Pancreas (tissue), 10 donors: ENCODE results near the gene MAD1L1. TPM values are rescaled to one million over a fixed set of nuclear protein-coding genes. Genes with fewer than 3 reads are reported as not detected.

Source experiments
- ATAC-seq, 4 donors: fragments of 200-7000 bp; cut with Tn5 transposase; one replicate each; pipeline versions ENCODE4 v1.8.0 to v1.9.1; 2020; ENCODE audit warnings: mild to moderate bottlenecking in 4 of 4, moderate library complexity in 4 of 4
- DNase-seq, 6 donors: peaks; one replicate each; pipeline ENCODE4 v3.0.0-alpha.2; 2020
- FAIRE-seq: peaks from 2 replicates; lab custom pipeline; 2012; peaks lifted over from hg19 to GRCh38; lab: Jason Lieb, UNC
- H3K27ac ChIP-seq, 4 donors: fragments of 200-600 bp; sonication (generic); 1 replicate in 3 of 4; 2 replicates in 1 of 4; pipeline versions ENCODE4 v1.5.0 to v1.8.0; 2020
- H3K27me3 ChIP-seq, 4 donors: fragments of 200-600 bp; one replicate each; pipeline ENCODE4 v1.8.0; 2021
- H3K36me3 ChIP-seq, 3 donors: fragments of 200-600 bp; sonication (generic) in 1 of 3; one replicate each; pipeline versions ENCODE4 v1.5.0 to v1.8.0; 2020 to 2021
- H3K4me1 ChIP-seq, 3 donors: fragments of 200-600 bp; one replicate each; pipeline ENCODE4 v1.8.0; 2021
- H3K4me3 ChIP-seq, 4 donors: fragments of 200-600 bp; sonication (generic) in 2 of 4; one replicate each; pipeline versions ENCODE4 v1.5.0 to v1.8.0; 2020 to 2021
- H3K9me3 ChIP-seq, 4 donors: fragments of 200-600 bp; one replicate each; pipeline ENCODE4 v1.8.0; 2021
- CTCF ChIP-seq, 4 donors: fragments of 200-600 bp; sonication (generic) in 3 of 4; IDR thresholded peaks; one replicate each; pipeline versions ENCODE4 v1.5.0 to v1.8.0; 2021; ENCODE audit warnings: antibody characterized with exemption in 4 of 4
- WGBS, 2 donors: extraction: QIAGEN DNeasy Blood & Tissue Kit; methylation state at CpG; one replicate each; pipeline ENCODE4 v1.1.7; 2013; 5-methylcytosine and 5-hydroxymethylcytosine counted together
- intact Hi-C, 3 donors: fragments of 100-400 bp; cut with DNase I; formaldehyde crosslinking; loops; one replicate each; pipeline versions ENCODE4 v1.11.1 to v1.14.2; 2022
- polyA plus RNA-seq, 2 donors: library from polyadenylated mRNA; stranded (reverse); fragments of 200-250 nt; gene quantifications; one replicate each; pipeline ENCODE4 v1.2.3, GENCODE V29; 2013
- total RNA-seq, 6 donors: library from RNA; stranded (reverse); fragmentation: NEBNext Ultra II Directional in 4 of 6; extraction: Animal tissue kit (Norgen Biotek cat#: 25700) in 4 of 6; gene quantifications; one replicate each; pipeline versions ENCODE4 v1.2.1 to v1.2.4, GENCODE V29; 2021 to 2023
- donor health status: healthy with polysubstance abuse.
- donor health status: DM: no; HTN: no; CAD: no; lungs with moderate emphysema.
- donor health status: DM: no; HTN: no; CAD: no.
- donor health status: control.
- donor health status: control.
- donor health status: Bipolar disorder and iron deficiency.
- donor health status: DM: yes; HTN: yes; CAD: no.
- donor health status: DM: no; HTN: no; CAD: no.
- donor health status: DM: no; HTN: no; CAD: no.
- donor health status: DM: yes; HTN: yes; CAD: no.

The MAD1L1 gene
- total and polyA plus RNA-seq, 8 donors = 9.8 to 28.2 (median 11.9) TPM

- ATAC-seq (peak in 2 of 4 donors; percentile 11 to 73), DNase-seq (no peak), FAIRE-seq (no peak)
- no peak overlapping the region for H3K27ac ChIP-seq
- no peaks in the 10 kb centered on the region for H3K9me3 ChIP-seq
- H3K27me3 ChIP-seq = no peaks in the 10 kb centered on the region
- intact Hi-C loops = no loop called here
- H3K4me3 ChIP-seq = no peak overlapping the region
- H3K4me1 ChIP-seq = no peaks in the 10 kb centered on the region
- no peak for TF ChIP-seq CTCF (IDR thresholded peaks at IDR 0.05)
- WGBS, 2 donors = 33 to 34% methylated on average over 9 of the region's 9 CpGs
- no peaks in the 10 kb centered on the region for H3K36me3 ChIP-seq
These were observed 420.8 kb downstream of the MAD1L1 start for GRCh38 chr7:1811850-1812508.

- intact Hi-C loops = no loop called here
- H3K36me3 ChIP-seq = no peaks in the 10 kb centered on the region
- WGBS, 2 donors = 72 to 80% methylated on average over 25 of the region's 25 CpGs
- H3K4me3 ChIP-seq = no peak overlapping the region
- no peaks in the 10 kb centered on the region for H3K9me3 ChIP-seq
- DNase-seq (no peak), FAIRE-seq (no peak), ATAC-seq (no peak)
- no peaks in the 10 kb centered on the region for H3K4me1 ChIP-seq
- no peak for TF ChIP-seq CTCF (IDR thresholded peaks at IDR 0.05)
- H3K27me3 ChIP-seq = no peaks in the 10 kb centered on the region
- no peak overlapping the region for H3K27ac ChIP-seq
These were observed 421.5 kb downstream of the MAD1L1 start for GRCh38 chr7:1810961-1811849.

GRCh38 chr7:1810521-1810920, 422.2 kb downstream of the MAD1L1 start:
- WGBS, 2 donors = 60 to 71% methylated on average over 16 of the region's 16 CpGs
- no peak for TF ChIP-seq CTCF (IDR thresholded peaks at IDR 0.05)
- no peak for ATAC-seq
- FAIRE-seq = no peak
- Histone ChIP-seq H3K4me1 (no peaks in the 10 kb centered on the region), H3K36me3 (no peaks in the 10 kb centered on the region), H3K27me3 (no peaks in the 10 kb centered on the region), H3K27ac (no peak overlapping the region), H3K4me3 (no peak overlapping the region), H3K9me3 (no peaks in the 10 kb centered on the region)
- intact Hi-C loops = no loop called here
- DNase-seq = no peak

- no peak overlapping the region for H3K4me3 ChIP-seq
- TF ChIP-seq CTCF (IDR thresholded peaks at IDR 0.05) = no peak
- ATAC-seq (no peak), FAIRE-seq (no peak), DNase-seq (no peak)
- H3K9me3 ChIP-seq = no peaks in the 10 kb centered on the region
- H3K27ac ChIP-seq = no peak overlapping the region
- intact Hi-C loops = no loop called here
- H3K27me3 ChIP-seq = no peaks in the 10 kb centered on the region
- no peaks in the 10 kb centered on the region for H3K36me3 ChIP-seq
- no peaks in the 10 kb centered on the region for H3K4me1 ChIP-seq
- WGBS, 2 donors = 77 to 90% methylated on average over 29 of the region's 29 CpGs
These were observed 423.0 kb downstream of the MAD1L1 start for GRCh38 chr7:1809601-1810258.
